Fibroblast of lung (primary cell): Measurements from ENCODE around the gene RSF1. TPM values are rescaled to one million over a fixed set of nuclear protein-coding genes. Genes with fewer than 3 reads are reported as not detected.

Experiments
- DNase-seq, 2 donors: peaks; one replicate each; pipeline versions ENCODE4 v3.0.0 to v3.0.0-alpha.2; 2010; ENCODE audit warnings: low read depth in 2 of 2
- H2AFZ ChIP-seq: 2 replicates; pipeline ENCODE4 v1.5.1; 2012; ENCODE audit warnings: low read length, control low read depth, inconsistent platforms
- H3K27ac ChIP-seq: 2 replicates; pipeline ENCODE4 v1.5.1; 2011; ENCODE audit warnings: low read length, control low read depth; ENCODE audit not compliant: insufficient read depth
- H3K27me3 ChIP-seq: 2 replicates; pipeline ENCODE4 v1.5.1; 2011; ENCODE audit warnings: mild to moderate bottlenecking, low read length; ENCODE audit not compliant: control insufficient read depth, insufficient read depth
- H3K36me3 ChIP-seq: 2 replicates; pipeline ENCODE4 v1.5.1; 2011; ENCODE audit warnings: low read length; ENCODE audit not compliant: control insufficient read depth, insufficient read depth
- H3K4me1 ChIP-seq: 2 replicates; pipeline ENCODE4 v1.5.1; 2011; ENCODE audit warnings: low read length; ENCODE audit not compliant: control insufficient read depth, insufficient read depth; ENCODE audit errors: extremely low read depth
- H3K4me2 ChIP-seq: 2 replicates; pipeline ENCODE4 v1.5.1; 2011; ENCODE audit warnings: low read length, control low read depth; ENCODE audit not compliant: insufficient read depth; ENCODE audit errors: extremely low read depth
- H3K4me3 ChIP-seq, 4 experiments: fragments of 200-600 bp in 1 of 4; sonication (generic) in 1 of 4; replicated peaks in 1 of 4; 2 replicates each; pipeline ENCODE4 v1.5.1; 2011 to 2016; ENCODE audit warnings: low read length in 4 of 4, low read depth in 3 of 4, mild to moderate bottlenecking in 3 of 4, control low read depth in 2 of 4, inconsistent platforms in 1 of 4, mixed read lengths in 1 of 4; ENCODE audit not compliant: insufficient read depth in 1 of 4; ENCODE audit errors: control extremely low read depth in 1 of 4
- H3K79me2 ChIP-seq: 2 replicates; pipeline ENCODE4 v1.5.1; 2012; ENCODE audit warnings: mild to moderate bottlenecking, low read length, inconsistent platforms; ENCODE audit not compliant: control insufficient read depth, insufficient read depth
- H3K9ac ChIP-seq: 2 replicates; pipeline ENCODE4 v1.5.1; 2011; ENCODE audit warnings: mild to moderate bottlenecking, low read length, control low read depth; ENCODE audit not compliant: insufficient read depth
- H3K9me3 ChIP-seq: 2 replicates; pipeline ENCODE4 v1.5.1; 2012; ENCODE audit warnings: low read depth, low read length; ENCODE audit not compliant: control insufficient read depth, insufficient read depth
- H4K20me1 ChIP-seq: 2 replicates; pipeline ENCODE4 v1.5.1; 2011; ENCODE audit warnings: low read length; ENCODE audit not compliant: control insufficient read depth, insufficient read depth; ENCODE audit errors: extremely low read depth
- EZH2 ChIP-seq: IDR thresholded peaks from 2 replicates; pipeline ENCODE4 v1.5.1; 2012; ENCODE audit warnings: low read length, control low read depth, mild to moderate bottlenecking; ENCODE audit errors: missing control alignments
- polyA plus RNA-seq, 2 donors: library from polyadenylated mRNA; depleted of rRNA in 1 of 2; stranded (reverse) in 1 of 2; unstranded in 1 of 2; fragments of >200 nt; gene quantifications; 2 replicates each; pipeline ENCODE4 v1.2.1, GENCODE V29; 2011 to 2012; ENCODE audit warnings: missing spikeins in 1 of 2
- total RNA-seq: library from RNA; depleted of rRNA; stranded (reverse); fragments of >200 nt; gene quantifications from 2 replicates; pipeline ENCODE4 v1.2.1, GENCODE V29; 2014
- TF ChIP-seq, protein P1 (sequence below), 2 donors: IDR thresholded peaks in 1 of 2; conservative IDR thresholded peaks in 1 of 2; 1 replicate in 1 of 2; 2 replicates in 1 of 2; pipeline ENCODE4 v1.5.1; 2011 to 2012; ENCODE audit warnings: low read length in 2 of 2, control low read depth in 1 of 2, inconsistent platforms in 1 of 2, low read depth in 1 of 2, mild to moderate bottlenecking in 1 of 2

The RSF1 gene
- total and polyA plus RNA-seq, 2 donors (not counting 1 experiment from before 2014, with no cell fraction given): 27.5 to 38.1 TPM

DNA sequence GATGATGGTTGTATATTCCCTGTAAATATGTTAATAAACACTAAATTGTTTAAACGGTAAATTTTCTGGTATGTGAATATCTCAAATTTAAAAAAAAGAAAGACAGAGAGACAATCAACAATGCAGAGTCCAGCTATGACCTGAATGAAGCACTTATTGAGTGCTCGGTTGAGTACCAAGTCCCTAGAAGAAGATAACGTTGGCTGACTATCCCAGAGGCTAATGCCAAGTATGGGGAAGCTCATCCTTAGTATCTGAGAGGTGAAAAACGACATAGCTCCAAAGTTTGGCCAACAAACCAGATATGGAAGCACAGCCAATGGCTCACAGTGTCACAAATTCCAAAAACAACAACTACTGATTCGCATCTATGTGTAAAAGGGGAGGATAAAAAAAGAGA lies 71.3 kb downstream of the RSF1 start:
- Histone ChIP-seq H4K20me1 (no peaks in the 10 kb centered on the region), H3K4me3 (no peak overlapping the region), H3K27me3 (no peaks in the 10 kb centered on the region), H3K4me1 (no peaks in the 10 kb centered on the region), H3K9me3 (no peaks in the 10 kb centered on the region), H3K36me3 (no peaks in the 10 kb centered on the region), H3K9ac (no peak overlapping the region), H3K79me2 (peaks cover 3% of the 10 kb centered on the region), H2AFZ (no peak overlapping the region), H3K27ac (no peak overlapping the region), H3K4me2 (no peak overlapping the region)
- DNase-seq: no peak
- TF ChIP-seq, protein P1, sequence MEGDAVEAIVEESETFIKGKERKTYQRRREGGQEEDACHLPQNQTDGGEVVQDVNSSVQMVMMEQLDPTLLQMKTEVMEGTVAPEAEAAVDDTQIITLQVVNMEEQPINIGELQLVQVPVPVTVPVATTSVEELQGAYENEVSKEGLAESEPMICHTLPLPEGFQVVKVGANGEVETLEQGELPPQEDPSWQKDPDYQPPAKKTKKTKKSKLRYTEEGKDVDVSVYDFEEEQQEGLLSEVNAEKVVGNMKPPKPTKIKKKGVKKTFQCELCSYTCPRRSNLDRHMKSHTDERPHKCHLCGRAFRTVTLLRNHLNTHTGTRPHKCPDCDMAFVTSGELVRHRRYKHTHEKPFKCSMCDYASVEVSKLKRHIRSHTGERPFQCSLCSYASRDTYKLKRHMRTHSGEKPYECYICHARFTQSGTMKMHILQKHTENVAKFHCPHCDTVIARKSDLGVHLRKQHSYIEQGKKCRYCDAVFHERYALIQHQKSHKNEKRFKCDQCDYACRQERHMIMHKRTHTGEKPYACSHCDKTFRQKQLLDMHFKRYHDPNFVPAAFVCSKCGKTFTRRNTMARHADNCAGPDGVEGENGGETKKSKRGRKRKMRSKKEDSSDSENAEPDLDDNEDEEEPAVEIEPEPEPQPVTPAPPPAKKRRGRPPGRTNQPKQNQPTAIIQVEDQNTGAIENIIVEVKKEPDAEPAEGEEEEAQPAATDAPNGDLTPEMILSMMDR (conservative IDR thresholded peaks at IDR 0.05 in 1 of 2, IDR thresholded peaks at IDR 0.05 in 1 of 2; ENCODE audit: low read depth in 1 of 2, low read length in 2 of 2): no peak
- no peak for TF ChIP-seq EZH2

DNA sequence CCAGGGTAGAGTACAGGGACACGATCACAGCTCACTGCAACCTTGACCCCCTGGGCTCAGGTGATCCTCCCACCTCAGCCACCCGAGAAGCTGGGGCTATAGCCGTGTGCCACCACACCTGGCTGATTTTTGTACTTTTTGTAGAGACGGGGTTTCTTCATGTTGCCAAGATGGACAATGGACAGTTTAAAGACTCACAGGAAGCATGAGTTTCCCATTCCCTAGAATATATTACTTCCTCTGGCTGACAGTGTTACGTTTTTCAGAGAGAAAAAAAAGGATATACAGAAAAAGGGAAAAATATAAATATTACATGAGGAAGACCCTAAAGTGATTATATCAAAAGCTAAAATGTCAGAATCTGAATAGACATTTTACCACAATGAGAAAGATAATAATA lies 72.3 kb downstream of the RSF1 start:
- TF ChIP-seq EZH2: no peak
- TF ChIP-seq, protein P1 (conservative IDR thresholded peaks at IDR 0.05 in 1 of 2, IDR thresholded peaks at IDR 0.05 in 1 of 2; ENCODE audit: low read depth in 1 of 2, low read length in 2 of 2): no peak
- Histone ChIP-seq H3K4me1 (no peaks in the 10 kb centered on the region), H3K79me2 (peaks cover 3% of the 10 kb centered on the region), H3K4me3 (no peak overlapping the region), H4K20me1 (no peaks in the 10 kb centered on the region), H3K4me2 (no peak overlapping the region), H3K27ac (no peak overlapping the region), H3K9ac (no peak overlapping the region), H3K36me3 (no peaks in the 10 kb centered on the region), H3K27me3 (no peaks in the 10 kb centered on the region), H2AFZ (no peak overlapping the region), H3K9me3 (no peaks in the 10 kb centered on the region)
- no peak for DNase-seq

DNA sequence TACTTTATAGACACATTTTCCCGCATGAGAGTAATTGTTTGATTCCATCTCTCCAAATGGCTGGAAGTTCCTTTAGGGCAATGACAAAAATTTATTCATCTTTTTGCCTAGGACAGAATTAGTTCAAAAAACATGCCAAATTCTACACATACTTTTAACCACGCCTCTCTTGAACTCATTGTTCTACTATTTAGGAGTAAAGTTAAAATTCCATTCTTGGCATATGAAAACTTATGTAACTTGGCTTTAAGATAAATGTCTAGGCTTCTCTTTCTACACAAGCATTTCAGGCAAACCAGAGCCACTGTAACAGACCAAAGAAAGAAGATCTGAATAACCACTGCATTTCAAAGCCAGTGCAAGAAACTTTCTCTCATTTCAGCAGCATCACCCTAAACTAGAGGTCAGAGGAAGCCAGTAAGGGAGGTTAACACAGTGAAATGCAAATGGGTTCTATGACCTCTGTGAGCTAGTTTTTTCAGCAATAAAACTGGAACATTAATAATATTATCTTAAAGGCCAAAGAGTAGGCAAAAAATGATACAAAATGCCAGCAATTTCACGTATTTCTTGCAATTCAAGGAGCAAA lies 73.0 kb downstream of the RSF1 start:
- peak; percentile 9 to 71 for DNase-seq
- H3K4me1 ChIP-seq: no peaks in the 10 kb centered on the region
- H3K4me2 ChIP-seq: no peak overlapping the region
- no peak overlapping the region for H3K9ac ChIP-seq
- H3K4me3 ChIP-seq: no peak overlapping the region
- H3K9me3 ChIP-seq: no peaks in the 10 kb centered on the region
- H3K27me3 ChIP-seq: no peaks in the 10 kb centered on the region
- H4K20me1 ChIP-seq: no peaks in the 10 kb centered on the region
- H3K36me3 ChIP-seq: no peaks in the 10 kb centered on the region
- H3K79me2 ChIP-seq: peaks cover 3% of the 10 kb centered on the region
- TF ChIP-seq EZH2: no peak
- TF ChIP-seq, protein P1 (conservative IDR thresholded peaks at IDR 0.05 in 1 of 2, IDR thresholded peaks at IDR 0.05 in 1 of 2; ENCODE audit: low read depth in 1 of 2, low read length in 2 of 2): no peak
- H2AFZ ChIP-seq: no peak overlapping the region
- no peak overlapping the region for H3K27ac ChIP-seq
